Stimulated activated CD4-positive, alpha-beta T cell treated with anti-CD3 and anti-CD28 coated beads, TNF-alpha, amount 100 ng/mL, for 24 hours (primary cell): ENCODE measurements around the gene NELFB.

Experiments used
- DNase-seq, 3 experiments: peaks; one replicate each; pipeline ENCODE4 v3.0.0-alpha.2; 2020; ENCODE audit warnings: low read depth in 3 of 3

NELFB gene

GRCh38 chr9:137223078-137223970 is 31.8 kb upstream of the NELFB start:
- DNase-seq: peak; percentile 97 to 98 (median 97)

GRCh38 chr9:137224830-137225694 is 30.1 kb upstream of the NELFB start, which contains the start of gene CYSRT1:
CYSRT1 (plus strand) TSS chr9:137225174; CDS start chr9:137225622, 448 bp downstream.
- peak in 1 of 3 experiments; percentile 20 for DNase-seq

- no peak for DNase-seq
Measured at GRCh38 chr9:137225699-137226331, 29.3 kb upstream of the NELFB start.

GRCh38 chr9:137226338-137227053 is 28.6 kb upstream of the NELFB start:
- DNase-seq: no peak

GRCh38 chr9:137227054-137227852 is 27.9 kb upstream of the NELFB start, which contains the start of gene RNF224:
RNF224 (plus strand) TSS chr9:137227502; CDS start chr9:137228336, 834 bp downstream.
- DNase-seq: peak; percentile 64 to 83 (median 66)

GRCh38 chr9:137227853-137228505 is 27.1 kb upstream of the NELFB start:
- DNase-seq: no peak

GRCh38 chr9:137228506-137228967 is 26.6 kb upstream of the NELFB start:
- DNase-seq: no peak

- no peak for DNase-seq
Measured at GRCh38 chr9:137228968-137229896, 25.9 kb upstream of the NELFB start.

GRCh38 chr9:137229903-137230704 is 25.0 kb upstream of the NELFB start:
- no peak for DNase-seq

- DNase-seq: no peak
Measured at GRCh38 chr9:137230705-137231371, 24.3 kb upstream of the NELFB start, which contains the start of gene SLC34A3. SLC34A3 (plus strand) TSS chr9:137230901; CDS start chr9:137231703, 802 bp downstream.

- no peak for DNase-seq
Measured at GRCh38 chr9:137231372-137232039, 23.6 kb upstream of the NELFB start.

- DNase-seq: no peak
Measured at GRCh38 chr9:137232101-137232500, 23.0 kb upstream of the NELFB start.

- DNase-seq: no peak
Measured at GRCh38 chr9:137232510-137232909, 22.6 kb upstream of the NELFB start.

- no peak for DNase-seq
Measured at GRCh38 chr9:137233143-137233980, 21.8 kb upstream of the NELFB start.

- no peak for DNase-seq
Measured at GRCh38 chr9:137234055-137234697, 21.0 kb upstream of the NELFB start.
